K562 (cell line): Measurements from ENCODE around the gene FBRS. TPM values are rescaled to one million over a fixed set of nuclear protein-coding genes. Genes with fewer than 3 reads are reported as not detected.
A peak's percentile ranks its signal among the peaks of the same experiment; 100 is the strongest.

Source experiments
- ADNP ChIP-seq: fragments of 200-800 bp; sonication (Bioruptor generic); IDR thresholded peaks from 2 replicates; pipeline ENCODE4 v1.6.1; 2016; ENCODE audit warnings: missing genetic modification characterization, missing compliant biosample characterization
- CHD2 ChIP-seq: IDR thresholded peaks from 2 replicates; pipeline ENCODE4 v1.6.1; 2011; ENCODE audit warnings: low read depth, low read length
- ETS1 ChIP-seq: conservative IDR thresholded peaks from 2 replicates; pipeline ENCODE4 v1.6.1; 2011; ENCODE audit warnings: low read depth, mild to moderate bottlenecking, low read length; ENCODE audit not compliant: control insufficient read depth
- FOXJ3 ChIP-seq: sonication (generic); formaldehyde crosslinking; IDR thresholded peaks from 2 replicates; pipeline ENCODE4 v1.4.0; 2020; ENCODE audit warnings: mild to moderate bottlenecking, missing genetic modification reagents
- GTF2E2 ChIP-seq: fragments of 200-800 bp; sonication (Bioruptor generic); IDR thresholded peaks from 2 replicates; pipeline ENCODE4 v1.6.1; 2016; ENCODE audit warnings: missing genetic modification characterization, missing compliant biosample characterization
- HDAC8 ChIP-seq: fragments of 450-650 bp; IDR thresholded peaks from 2 replicates; pipeline ENCODE4 v1.6.1; 2016; ENCODE audit warnings: mild to moderate bottlenecking, missing genetic modification characterization, moderate library complexity, missing compliant biosample characterization
- HOMEZ ChIP-seq: fragments of 250-450 bp; sonication (Bioruptor Pico); IDR thresholded peaks from 2 replicates; pipeline ENCODE4 v1.4.0; 2020; ENCODE audit warnings: mild to moderate bottlenecking, moderate library complexity
- MYNN ChIP-seq, 2 experiments: sonication (generic); formaldehyde crosslinking in 1 of 2; IDR thresholded peaks; 2 replicates each; pipeline versions ENCODE4 v1.5.0 to v1.6.1; 2016 to 2020; ENCODE audit warnings: antibody characterized with exemption in 1 of 2, missing genetic modification reagents in 1 of 2
- NFATC3 ChIP-seq: fragments of 450-650 bp; IDR thresholded peaks from 2 replicates; pipeline ENCODE4 v1.6.1; 2017; ENCODE audit warnings: mild to moderate bottlenecking
- RNF219 ChIP-seq: fragments of 250-450 bp; sonication (Bioruptor Pico); IDR thresholded peaks from 2 replicates; pipeline ENCODE4 v1.5.0; 2022; ENCODE audit warnings: mild to moderate bottlenecking
- STAT5A ChIP-seq: IDR thresholded peaks from 2 replicates; pipeline ENCODE4 v1.6.1; 2012; ENCODE audit warnings: low read length, inconsistent platforms, borderline replicate concordance
- SUPT5H ChIP-seq: fragments of 450-650 bp; IDR thresholded peaks from 2 replicates; pipeline ENCODE4 v1.6.1; 2016
- ZNF12 ChIP-seq: sonication (generic); formaldehyde crosslinking; IDR thresholded peaks from 2 replicates; pipeline ENCODE4 v1.4.0; 2020; ENCODE audit warnings: mild to moderate bottlenecking, missing genetic modification reagents
- ZNF407 ChIP-seq: fragments of 450-650 bp; IDR thresholded peaks from 2 replicates; pipeline ENCODE4 v1.6.1; 2016; ENCODE audit warnings: low read depth
- polyA plus RNA-seq, 8 experiments: library from polyadenylated mRNA; depleted of rRNA in 4 of 8; stranded (reverse) in 5 of 8; unstranded in 3 of 8; fragments of >200 nt; fragmentation: Nextera tagmentation in 2 of 8; fragmentation: Illumina TruSeq in 1 of 8; extraction: Ambion mirVana in 2 of 8; extraction: Trizol in 1 of 8; gene quantifications; 2 replicates each; pipeline versions ENCODE4 v1.2.1 to v1.2.3, GENCODE V29; 2011 to 2014; ENCODE audit warnings: inconsistent platforms in 1 of 8, missing spikeins in 1 of 8
- total RNA-seq, 7 experiments: library from RNA; depleted of rRNA in 6 of 7; stranded (reverse); fragments of >200 nt in 6 of 7; fragmentation: Illumina TruSeq in 2 of 7; extraction: Trizol in 2 of 7; gene quantifications; 2 replicates each; pipeline versions ENCODE4 v1.2.1 to v1.2.3, GENCODE V29; 2011 to 2021; ENCODE audit warnings: low replicate concordance in 1 of 7

Gene FBRS
- total and polyA plus RNA-seq, 9 of the 15 experiments (the other 6 are each of a cell fraction or from before 2014, with no cell fraction given): 0.32 to 59.5 (median 13.1) TPM

GRCh38 chr16:30658731-30659506 is 688 bp downstream of the FBRS start (continued):
- peak; percentile 56; the same call in 1 of the 2 replicates for TF ChIP-seq ETS1
- TF ChIP-seq HDAC8 (tag): no peak
- no peak for TF ChIP-seq SUPT5H
- no peak for TF ChIP-seq STAT5A
- TF ChIP-seq CHD2: no peak
- no peak for TF ChIP-seq FOXJ3
- no peak for TF ChIP-seq NFATC3
- no peak for TF ChIP-seq ZNF12 (CRISPR knock-in tag)
- TF ChIP-seq MYNN (IDR thresholded peaks at IDR 0.05): 0 out of 2 replicates have a peak, but pooled peaks have one; percentile 5
- TF ChIP-seq MYNN (CRISPR knock-in tag; IDR thresholded peaks at IDR 0.05): no peak
- TF ChIP-seq GTF2E2 (tag): peak; percentile 64; the same call in 1 of the 2 replicates
- no peak for TF ChIP-seq ZNF407
- TF ChIP-seq HOMEZ (CRISPR knock-in tag): no peak
- no peak for TF ChIP-seq RNF219 (CRISPR knock-in tag)
- TF ChIP-seq ADNP (tag): no peak
